SK-N-SH (cell line): ENCODE data around the gene CYTL1. TPM values are rescaled to one million over a fixed set of nuclear protein-coding genes. Genes with fewer than 3 reads are reported as not detected.

Experiments used
- CTCF ChIA-PET: fragments of 300-600, 350-600 bp; formaldehyde crosslinking; extraction: SDS; loops from one replicate; lab custom pipeline; 2021; lab: Yijun Ruan, JAX
- POLR2A ChIA-PET: fragments of 350-600 bp; sonication (Branson Sonifier 250); formaldehyde crosslinking; extraction: SDS; loops from one replicate; lab custom pipeline; 2020; ENCODE audit warnings: antibody characterized with exemption, inconsistent platforms; lab: Yijun Ruan, JAX
- DNase-seq: peaks from one replicate; pipeline ENCODE4 v3.0.0; 2012
- H2AFZ ChIP-seq: fragments of 200-600 bp; sonication (generic); 2 replicates; pipeline ENCODE4 v1.8.1; 2016; ENCODE audit warnings: antibody characterized with exemption, mild to moderate bottlenecking, low read depth
- H3F3A ChIP-seq: fragments of 200-600 bp; sonication (generic); replicated peaks from 2 replicates; pipeline ENCODE3; 2016; ENCODE audit warnings: antibody characterized with exemption, mild to moderate bottlenecking; ENCODE audit not compliant: insufficient read depth
- H3K27ac ChIP-seq, 2 experiments: fragments of 200-500 bp in 1 of 2; fragments of 200-600 bp in 1 of 2; sonication (Bioruptor generic) in 1 of 2; sonication (generic), shearing (Covaris generic) in 1 of 2; 2 replicates each; pipeline versions ENCODE4 v1.5.1 to v1.6.1; 2014 to 2016; ENCODE audit warnings: low read depth in 2 of 2, inconsistent platforms in 1 of 2, low read length in 1 of 2, mild to moderate bottlenecking in 1 of 2, mixed read lengths in 1 of 2
- H3K27me3 ChIP-seq: fragments of 200-600 bp; sonication (generic), shearing (Covaris generic); 2 replicates; pipeline ENCODE4 v1.6.1; 2016; ENCODE audit warnings: mixed run types; ENCODE audit not compliant: insufficient read depth
- H3K36me3 ChIP-seq, 2 experiments: fragments of 200-500 bp in 1 of 2; fragments of 200-600 bp in 1 of 2; sonication (Bioruptor generic) in 1 of 2; sonication (generic) in 1 of 2; replicated peaks in 1 of 2; 2 replicates each; pipeline versions ENCODE3 to v1.5.1; 2014 to 2016; ENCODE audit warnings: low read length in 1 of 2, mild to moderate bottlenecking in 1 of 2; ENCODE audit not compliant: insufficient read depth in 2 of 2, control insufficient read depth in 1 of 2
- H3K4me1 ChIP-seq, 2 experiments: fragments of 200-500 bp in 1 of 2; fragments of 200-600 bp in 1 of 2; sonication (Bioruptor generic) in 1 of 2; sonication (generic), shearing (Covaris generic) in 1 of 2; 2 replicates each; pipeline versions ENCODE4 v1.5.1 to v1.6.1; 2014 to 2016; ENCODE audit warnings: low read depth in 1 of 2, low read length in 1 of 2, mixed run types in 1 of 2; ENCODE audit not compliant: insufficient read depth in 2 of 2, control insufficient read depth in 1 of 2
- H3K4me2 ChIP-seq: fragments of 200-600 bp; sonication (generic), shearing (Covaris generic); 2 replicates; pipeline ENCODE4 v1.6.1; 2017; ENCODE audit warnings: mixed run types
- H3K4me3 ChIP-seq, 2 experiments: fragments of 200-500 bp in 1 of 2; fragments of 200-600 bp in 1 of 2; sonication (Bioruptor generic) in 1 of 2; sonication (generic), shearing (Covaris generic) in 1 of 2; 2 replicates each; pipeline versions ENCODE4 v1.5.1 to v1.8.1; 2014 to 2016; ENCODE audit warnings: low read depth in 2 of 2, inconsistent platforms in 1 of 2, low read length in 1 of 2, mild to moderate bottlenecking in 1 of 2, mixed read lengths in 1 of 2, moderate library complexity in 1 of 2
- H3K79me2 ChIP-seq: fragments of 200-600 bp; sonication (generic); 2 replicates; pipeline ENCODE4 v1.8.1; 2017; ENCODE audit warnings: mild to moderate bottlenecking; ENCODE audit not compliant: insufficient read depth
- H3K9ac ChIP-seq: fragments of 200-600 bp; sonication (generic); 2 replicates; pipeline ENCODE4 v1.6.1; 2017; ENCODE audit warnings: mixed run types
- H3K9me2 ChIP-seq: fragments of 200-600 bp; sonication (generic); 2 replicates; pipeline ENCODE4 v1.6.1; 2017; ENCODE audit warnings: mixed run types
- H3K9me3 ChIP-seq: fragments of 200-600 bp; sonication (generic); 2 replicates; pipeline ENCODE4 v1.6.1; 2017; ENCODE audit warnings: mixed run types, mild to moderate bottlenecking, moderate library complexity
- H4K20me1 ChIP-seq: fragments of 200-600 bp; sonication (generic); 2 replicates; pipeline ENCODE4 v1.6.1; 2017; ENCODE audit warnings: mild to moderate bottlenecking, mixed run types; ENCODE audit not compliant: insufficient read depth
- GATA2 ChIP-seq: sonication (generic); formaldehyde crosslinking; IDR thresholded peaks from 2 replicates; pipeline ENCODE4 v1.5.0; 2020; ENCODE audit warnings: mild to moderate bottlenecking, missing genetic modification reagents
- MXI1 ChIP-seq: IDR thresholded peaks from 2 replicates; pipeline ENCODE4 v1.6.1; 2012; ENCODE audit warnings: mild to moderate bottlenecking, low read depth, low read length, improper control_type of control experiment
- NRF1 ChIP-seq: IDR thresholded peaks from 2 replicates; pipeline ENCODE4 v1.6.1; 2012; ENCODE audit warnings: low read depth, mild to moderate bottlenecking, low read length
- RCOR1 ChIP-seq: fragments of 150-350 bp; IDR thresholded peaks from 2 replicates; pipeline ENCODE4 v1.6.1; 2017; ENCODE audit warnings: antibody characterized with exemption, low read length
- RXRA ChIP-seq: IDR thresholded peaks from 2 replicates; pipeline ENCODE4 v1.4.0; 2012; ENCODE audit warnings: low read depth, mild to moderate bottlenecking, borderline replicate concordance
- SIN3A ChIP-seq: IDR thresholded peaks from 2 replicates; pipeline ENCODE4 v1.6.1; 2012; ENCODE audit warnings: low read depth, mild to moderate bottlenecking, low read length, moderate library complexity, borderline replicate concordance
- TAF1 ChIP-seq: IDR thresholded peaks from 2 replicates; pipeline ENCODE4 v1.6.1; 2012; ENCODE audit warnings: low read depth, mild to moderate bottlenecking, low read length, moderate library complexity, borderline replicate concordance
- USF1 ChIP-seq: IDR thresholded peaks from 2 replicates; pipeline ENCODE4 v1.4.0; 2012; ENCODE audit warnings: low read depth, borderline replicate concordance
- WGBS: methylation state at CpG from one replicate; pipeline ENCODE4 v1.1.6; 2017; ENCODE audit warnings: low lambda C conversion rate; 5-methylcytosine and 5-hydroxymethylcytosine counted together
- polyA plus RNA-seq, 3 experiments: library from polyadenylated mRNA; depleted of rRNA; stranded (reverse); fragments of >200 nt; gene quantifications; 2 replicates each; pipeline ENCODE4 v1.2.3, GENCODE V29; 2012
- TF ChIP-seq, protein P1 (sequence below): fragments of 150-350 bp; IDR thresholded peaks from 2 replicates; pipeline ENCODE4 v1.6.1; 2016; ENCODE audit warnings: mild to moderate bottlenecking, low read depth, low read length
- TF ChIP-seq, protein P2 (sequence below): IDR thresholded peaks from 2 replicates; pipeline ENCODE4 v1.4.0; 2012; ENCODE audit warnings: low read depth
- TF ChIP-seq, protein P3 (sequence below): fragments of 200-600 bp; sonication (generic); IDR thresholded peaks from 2 replicates; pipeline ENCODE4 v1.6.1; 2017; ENCODE audit warnings: antibody characterized with exemption, mild to moderate bottlenecking, moderate library complexity

The CYTL1 gene
- polyA plus RNA-seq, 1 of the 3 experiments (the other 2 are of a cell fraction) = 3.0 TPM

GRCh38 chr4:5004496-5004895, 14.8 kb downstream of the CYTL1 start:
- TF ChIP-seq USF1 (no peak), RXRA (no peak), TAF1 (no peak), SIN3A (no peak), MXI1 (no peak), NRF1 (no peak)
- POLR2A ChIA-PET = no interaction called here
- peaks cover 27% of the 10 kb centered on the region; the same call in 1 of the 2 replicates for H3K27me3 ChIP-seq
- no peaks in the 10 kb centered on the region for H3K36me3 ChIP-seq
- H3K4me2 ChIP-seq = no peak overlapping the region
- H3K79me2 ChIP-seq = no peaks in the 10 kb centered on the region
- no peaks in the 10 kb centered on the region for H3K9me3 ChIP-seq
- H4K20me1 ChIP-seq = no peaks in the 10 kb centered on the region
- CTCF ChIA-PET = interaction anchor here (0.7 kb wide), 1 partner anchor 10 kb away, joined by 3 read pairs; no protein-coding TSS in a partner anchor
- H3K4me1 ChIP-seq = peaks cover 0 to 3% of the 10 kb centered on the region in 2 experiments; a peak in 1 of 4 replicates
- H2AFZ ChIP-seq = no peak overlapping the region
- no peaks in the 10 kb centered on the region for H3F3A ChIP-seq
- no peak for DNase-seq
- H3K4me3 ChIP-seq = no peak overlapping the region
- H3K9me2 ChIP-seq = no peaks in the 10 kb centered on the region
- no peak overlapping the region for H3K27ac ChIP-seq
- 46% methylated on average over 5 of the region's 8 CpGs for WGBS
- H3K9ac ChIP-seq = no peak overlapping the region

GRCh38 chr4:5003918-5004317, 15.3 kb downstream of the CYTL1 start:
- Histone ChIP-seq H3K79me2 (no peaks in the 10 kb centered on the region), H3K4me2 (no peak overlapping the region), H3K27me3 (peaks cover 26% of the 10 kb centered on the region; the same call in 1 of the 2 replicates), H3K4me3 (no peak overlapping the region), H4K20me1 (no peaks in the 10 kb centered on the region), H3K9me2 (no peaks in the 10 kb centered on the region), H3K9me3 (no peaks in the 10 kb centered on the region), H3K9ac (no peak overlapping the region), H3K36me3 (no peaks in the 10 kb centered on the region), H2AFZ (no peak overlapping the region), H3K27ac (no peak overlapping the region), H3F3A (no peaks in the 10 kb centered on the region), H3K4me1 (peaks cover 0 to 3% of the 10 kb centered on the region in 2 experiments; a peak in 1 of 4 replicates)
- POLR2A ChIA-PET = no interaction called here
- TF ChIP-seq SIN3A (no peak), RCOR1 (no peak), GATA2 (CRISPR knock-in tag) (no peak), RXRA (no peak)
- TF ChIP-seq, protein P1, sequence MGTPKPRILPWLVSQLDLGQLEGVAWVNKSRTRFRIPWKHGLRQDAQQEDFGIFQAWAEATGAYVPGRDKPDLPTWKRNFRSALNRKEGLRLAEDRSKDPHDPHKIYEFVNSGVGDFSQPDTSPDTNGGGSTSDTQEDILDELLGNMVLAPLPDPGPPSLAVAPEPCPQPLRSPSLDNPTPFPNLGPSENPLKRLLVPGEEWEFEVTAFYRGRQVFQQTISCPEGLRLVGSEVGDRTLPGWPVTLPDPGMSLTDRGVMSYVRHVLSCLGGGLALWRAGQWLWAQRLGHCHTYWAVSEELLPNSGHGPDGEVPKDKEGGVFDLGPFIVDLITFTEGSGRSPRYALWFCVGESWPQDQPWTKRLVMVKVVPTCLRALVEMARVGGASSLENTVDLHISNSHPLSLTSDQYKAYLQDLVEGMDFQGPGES = no peak
- TF ChIP-seq, protein P2, sequence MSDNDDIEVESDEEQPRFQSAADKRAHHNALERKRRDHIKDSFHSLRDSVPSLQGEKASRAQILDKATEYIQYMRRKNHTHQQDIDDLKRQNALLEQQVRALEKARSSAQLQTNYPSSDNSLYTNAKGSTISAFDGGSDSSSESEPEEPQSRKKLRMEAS = no peak
- TF ChIP-seq, protein P3, sequence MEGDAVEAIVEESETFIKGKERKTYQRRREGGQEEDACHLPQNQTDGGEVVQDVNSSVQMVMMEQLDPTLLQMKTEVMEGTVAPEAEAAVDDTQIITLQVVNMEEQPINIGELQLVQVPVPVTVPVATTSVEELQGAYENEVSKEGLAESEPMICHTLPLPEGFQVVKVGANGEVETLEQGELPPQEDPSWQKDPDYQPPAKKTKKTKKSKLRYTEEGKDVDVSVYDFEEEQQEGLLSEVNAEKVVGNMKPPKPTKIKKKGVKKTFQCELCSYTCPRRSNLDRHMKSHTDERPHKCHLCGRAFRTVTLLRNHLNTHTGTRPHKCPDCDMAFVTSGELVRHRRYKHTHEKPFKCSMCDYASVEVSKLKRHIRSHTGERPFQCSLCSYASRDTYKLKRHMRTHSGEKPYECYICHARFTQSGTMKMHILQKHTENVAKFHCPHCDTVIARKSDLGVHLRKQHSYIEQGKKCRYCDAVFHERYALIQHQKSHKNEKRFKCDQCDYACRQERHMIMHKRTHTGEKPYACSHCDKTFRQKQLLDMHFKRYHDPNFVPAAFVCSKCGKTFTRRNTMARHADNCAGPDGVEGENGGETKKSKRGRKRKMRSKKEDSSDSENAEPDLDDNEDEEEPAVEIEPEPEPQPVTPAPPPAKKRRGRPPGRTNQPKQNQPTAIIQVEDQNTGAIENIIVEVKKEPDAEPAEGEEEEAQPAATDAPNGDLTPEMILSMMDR = no peak
- CTCF ChIA-PET = interaction anchor here (0.7 kb wide), 1 partner anchor 10 kb away, joined by 3 read pairs; no protein-coding TSS in a partner anchor
- DNase-seq = no peak
- WGBS = 42% methylated on average over 3 of the region's 3 CpGs
